Kidney (tissue), 14 donors: ENCODE results near the gene ZBTB16. TPM values are rescaled to one million over a fixed set of nuclear protein-coding genes. Genes with fewer than 3 reads are reported as not detected.

Experiments used
- DNase-seq, 5 donors: peaks; one replicate each; pipeline ENCODE4 v3.0.0-alpha.2; 2013 to 2020
- FAIRE-seq: peaks from 2 replicates; lab custom pipeline; 2012; peaks lifted over from hg19 to GRCh38; lab: Jason Lieb, UNC
- H3K27ac ChIP-seq, 2 donors: one replicate each; pipeline ENCODE4 v1.7.0; 2013; ENCODE audit warnings: low read depth in 2 of 2, low read length in 2 of 2, inconsistent platforms in 1 of 2
- H3K27me3 ChIP-seq: one replicate; pipeline ENCODE4 v1.7.1; 2013; ENCODE audit warnings: low read length, inconsistent platforms; ENCODE audit not compliant: control insufficient read depth, insufficient read depth
- H3K36me3 ChIP-seq, 3 donors: one replicate each; pipeline versions ENCODE4 v1.7.0 to v1.7.1; 2013; ENCODE audit warnings: low read length in 3 of 3, control low read depth in 1 of 3, inconsistent platforms in 1 of 3; ENCODE audit not compliant: insufficient read depth in 3 of 3, control insufficient read depth in 2 of 3
- H3K4me1 ChIP-seq, 3 donors: one replicate each; pipeline versions ENCODE4 v1.7.0 to v1.7.1; 2013; ENCODE audit warnings: low read length in 3 of 3, inconsistent platforms in 1 of 3, low read depth in 1 of 3; ENCODE audit not compliant: control insufficient read depth in 2 of 3, insufficient read depth in 2 of 3
- H3K4me3 ChIP-seq, 3 donors: one replicate each; pipeline versions ENCODE4 v1.7.0 to v1.8.1; 2013; ENCODE audit warnings: low read length in 3 of 3, control low read depth in 1 of 3, inconsistent platforms in 1 of 3
- H3K9ac ChIP-seq, 3 donors: one replicate each; pipeline versions ENCODE4 v1.7.0 to v1.7.1; 2013; ENCODE audit warnings: low read length in 3 of 3, control low read depth in 1 of 3, inconsistent platforms in 1 of 3
- H3K9me3 ChIP-seq, 3 donors: one replicate each; pipeline versions ENCODE4 v1.7.0 to v1.7.1; 2013; ENCODE audit warnings: low read length in 3 of 3, control low read depth in 1 of 3, inconsistent platforms in 1 of 3; ENCODE audit not compliant: control insufficient read depth in 2 of 3, insufficient read depth in 1 of 3
- intact Hi-C: fragments of 100-400 bp; cut with DNase I; formaldehyde crosslinking; loops from one replicate; pipeline ENCODE4 v1.11.1; 2022
- polyA plus RNA-seq: library from polyadenylated mRNA; stranded (reverse); fragments of 350-450 nt; fragmentation: Illumina TruSeq; extraction: RNeasy Lipid Tissue Mini Kit (QIAGEN cat#74804); gene quantifications from one replicate; pipeline ENCODE4 v1.2.3, GENCODE V29; 2014; ENCODE audit warnings: low read depth, low replicate concordance; ENCODE audit not compliant: insufficient read depth
- total RNA-seq: library from RNA; stranded (reverse); fragmentation: NEBNext Ultra II Directional; extraction: Animal tissue kit (Norgen Biotek cat#: 25700); gene quantifications from one replicate; pipeline ENCODE4 v1.2.1, GENCODE V29; 2021
- TF ChIP-seq, protein P1 (sequence below): IDR thresholded peaks from 3 replicates; pipeline ENCODE4 v1.5.1; 2012; ENCODE audit warnings: mild to moderate bottlenecking, moderate library complexity, borderline replicate concordance; ENCODE audit not compliant: insufficient read depth; ENCODE audit errors: extremely low read depth
- donor health status: control.
- donor health status: control.
- donor health status: control.
- donor health status: control.
- donor health status: control.
- donor health status: DM: yes; HTN: yes; CAD: no.
- donor health status: Normal renal cell carcinoma (clear cell type).

Gene ZBTB16
- total and polyA plus RNA-seq, 2 donors from 2014 or later, result 2.5 to 126 TPM

GRCh38 chr11:114180301-114181055 is 121.0 kb downstream of the ZBTB16 start:
- no peaks in the 10 kb centered on the region for H3K36me3 ChIP-seq
- peak in 4 of 5 donors; percentile 51 to 78 (median 71) for DNase-seq
- H3K9ac ChIP-seq, result peak overlapping the region in 2 of 3 donors; percentile 61 to 74
- intact Hi-C loops, result no loop called here
- H3K4me3 ChIP-seq, result peak overlapping the region in 2 of 3 donors; percentile 48 to 58
- no peaks in the 10 kb centered on the region for H3K9me3 ChIP-seq
- peak overlapping the region; percentile 72 to 94 for H3K27ac ChIP-seq
- no peak for FAIRE-seq
- TF ChIP-seq, protein P1, sequence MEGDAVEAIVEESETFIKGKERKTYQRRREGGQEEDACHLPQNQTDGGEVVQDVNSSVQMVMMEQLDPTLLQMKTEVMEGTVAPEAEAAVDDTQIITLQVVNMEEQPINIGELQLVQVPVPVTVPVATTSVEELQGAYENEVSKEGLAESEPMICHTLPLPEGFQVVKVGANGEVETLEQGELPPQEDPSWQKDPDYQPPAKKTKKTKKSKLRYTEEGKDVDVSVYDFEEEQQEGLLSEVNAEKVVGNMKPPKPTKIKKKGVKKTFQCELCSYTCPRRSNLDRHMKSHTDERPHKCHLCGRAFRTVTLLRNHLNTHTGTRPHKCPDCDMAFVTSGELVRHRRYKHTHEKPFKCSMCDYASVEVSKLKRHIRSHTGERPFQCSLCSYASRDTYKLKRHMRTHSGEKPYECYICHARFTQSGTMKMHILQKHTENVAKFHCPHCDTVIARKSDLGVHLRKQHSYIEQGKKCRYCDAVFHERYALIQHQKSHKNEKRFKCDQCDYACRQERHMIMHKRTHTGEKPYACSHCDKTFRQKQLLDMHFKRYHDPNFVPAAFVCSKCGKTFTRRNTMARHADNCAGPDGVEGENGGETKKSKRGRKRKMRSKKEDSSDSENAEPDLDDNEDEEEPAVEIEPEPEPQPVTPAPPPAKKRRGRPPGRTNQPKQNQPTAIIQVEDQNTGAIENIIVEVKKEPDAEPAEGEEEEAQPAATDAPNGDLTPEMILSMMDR, result peak; percentile 64
- peaks cover 0 to 54% (median 48%) of the 10 kb centered on the region in 3 donors for H3K4me1 ChIP-seq
- no peaks in the 10 kb centered on the region for H3K27me3 ChIP-seq

- DNase-seq (no peak), FAIRE-seq (no peak)
- Histone ChIP-seq H3K27ac (peak overlapping the region in 1 of 2 donors; percentile 94), H3K36me3 (no peaks in the 10 kb centered on the region), H3K4me1 (peaks cover 0 to 47% (median 40%) of the 10 kb centered on the region in 3 donors), H3K4me3 (no peak overlapping the region), H3K9me3 (no peaks in the 10 kb centered on the region), H3K9ac (no peak overlapping the region), H3K27me3 (no peaks in the 10 kb centered on the region)
- TF ChIP-seq, protein P1, result no peak
- intact Hi-C loops, result no loop called here
Observed at GRCh38 chr11:114181195-114181594, 121.7 kb downstream of the ZBTB16 start.

DNA sequence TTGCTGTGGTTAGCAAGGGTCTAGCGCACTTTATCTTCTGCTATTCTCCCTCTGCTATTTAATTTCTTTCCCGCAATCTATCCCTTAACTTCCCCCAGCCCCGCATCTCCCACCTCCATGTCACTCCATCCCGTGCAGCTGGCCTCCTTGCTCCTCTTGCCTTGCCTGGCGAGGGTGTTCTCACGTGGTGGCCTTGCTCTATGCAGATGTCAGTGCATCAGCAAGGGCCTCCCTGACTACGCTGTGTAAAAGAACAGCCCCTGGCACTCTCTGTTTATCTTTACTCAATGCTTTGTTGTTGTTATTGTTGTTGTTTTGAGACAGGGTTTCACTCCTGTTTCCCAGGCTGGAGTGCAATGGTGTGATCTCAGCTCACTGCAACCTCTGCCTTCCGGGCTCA is 122.2 kb downstream of the ZBTB16 start:
- Histone ChIP-seq H3K9ac (no peak overlapping the region), H3K27me3 (no peaks in the 10 kb centered on the region), H3K36me3 (no peaks in the 10 kb centered on the region), H3K4me3 (no peak overlapping the region), H3K27ac (no peak overlapping the region), H3K9me3 (no peaks in the 10 kb centered on the region), H3K4me1 (peaks cover 0 to 43% (median 36%) of the 10 kb centered on the region in 3 donors)
- DNase-seq (no peak), FAIRE-seq (no peak)
- intact Hi-C loops, result no loop called here
- TF ChIP-seq, protein P1, result no peak
